OCI-LY7 (cell line): ENCODE results near the gene CSH1. TPM values are rescaled to one million over a fixed set of nuclear protein-coding genes. Genes with fewer than 3 reads are reported as not detected.
"Not testable (repeated sequence)": the region's sequence is repeated elsewhere in the genome, so short reads cannot be mapped to it uniquely, and the experiment has no call there.

Experiments used
- BruUV-seq: library from RNA; stranded (reverse); fragments of 400-500 nt; replicated peaks from 2 replicates; lab custom pipeline; 2021; lab: Mats Ljungman, UMichigan
- CTCF ChIA-PET: fragments of 300-600 bp; sonication (Branson Sonifier 250); formaldehyde crosslinking; loops from one replicate; lab custom pipeline; 2022; ENCODE audit warnings: antibody characterized with exemption; ENCODE audit not compliant: unreplicated experiment; lab: Charles Lee
- POLR2A ChIA-PET: fragments of 300-600 bp; sonication (Branson Sonifier 250); formaldehyde crosslinking; loops from one replicate; lab custom pipeline; 2022; ENCODE audit warnings: antibody characterized with exemption; lab: Charles Lee
- DNase-seq: peaks from one replicate; pipeline ENCODE4 v3.0.0-alpha.2; 2015; ENCODE audit warnings: low spot score
- H2AFZ ChIP-seq: fragments of 200-600 bp; sonication (generic), shearing (Covaris generic); 2 replicates; pipeline ENCODE4 v1.6.1; 2014; ENCODE audit warnings: mild to moderate bottlenecking, antibody characterized with exemption, low read length, moderate library complexity
- H3K27ac ChIP-seq: fragments of 200-600 bp; sonication (generic); 2 replicates; pipeline ENCODE4 v1.5.1; 2014; ENCODE audit warnings: mixed run types, low read depth, mild to moderate bottlenecking, moderate library complexity, low read length, inconsistent platforms; ENCODE audit not compliant: poor library complexity, severe bottlenecking
- H3K36me3 ChIP-seq: fragments of 200-600 bp; sonication (generic); 2 replicates; pipeline ENCODE4 v1.6.1; 2014; ENCODE audit warnings: mild to moderate bottlenecking, antibody characterized with exemption, low read length, moderate library complexity, mixed read lengths; ENCODE audit not compliant: insufficient read depth
- H3K4me1 ChIP-seq: fragments of 200-600 bp; sonication (generic); 2 replicates; pipeline ENCODE4 v1.5.1; 2014; ENCODE audit warnings: mild to moderate bottlenecking, low read length; ENCODE audit not compliant: insufficient read depth, poor library complexity, severe bottlenecking
- H3K4me2 ChIP-seq: fragments of 200-600 bp; sonication (generic); 2 replicates; pipeline ENCODE4 v1.6.1; 2014; ENCODE audit warnings: mild to moderate bottlenecking, low read length
- H3K4me3 ChIP-seq: fragments of 200-600 bp; sonication (generic); 2 replicates; pipeline ENCODE4 v1.5.1; 2014; ENCODE audit warnings: mild to moderate bottlenecking, low read depth, low read length; ENCODE audit not compliant: poor library complexity, severe bottlenecking
- H3K79me2 ChIP-seq: fragments of 200-600 bp; sonication (generic); 2 replicates; pipeline ENCODE4 v1.6.1; 2016; ENCODE audit warnings: low read depth, mild to moderate bottlenecking, low read length, moderate library complexity, mixed read lengths; ENCODE audit not compliant: insufficient read depth
- H3K9me2 ChIP-seq: fragments of 200-600 bp; sonication (generic); 2 replicates; pipeline ENCODE4 v1.6.1; 2016; ENCODE audit warnings: mild to moderate bottlenecking, low read length, mixed read lengths; ENCODE audit not compliant: insufficient read depth
- H3K9me3 ChIP-seq: fragments of 200-600 bp; sonication (generic); 2 replicates; pipeline ENCODE4 v1.6.1; 2014; ENCODE audit warnings: mild to moderate bottlenecking, mixed run types, low read length, mixed read lengths
- H4K20me1 ChIP-seq: fragments of 200-600 bp; sonication (generic); 2 replicates; pipeline ENCODE4 v1.6.1; 2014; ENCODE audit warnings: mild to moderate bottlenecking, antibody characterized with exemption, low read length, moderate library complexity, mixed read lengths; ENCODE audit not compliant: insufficient read depth
- EZH2phosphoT487 ChIP-seq: fragments of 200-600 bp; sonication (generic); IDR thresholded peaks from 2 replicates; pipeline ENCODE4 v1.6.1; 2018; ENCODE audit warnings: low read depth, borderline replicate concordance, mild to moderate bottlenecking, mixed run types, antibody characterized with exemption, low read length, moderate library complexity, mixed read lengths
- intact Hi-C: fragments of 100-400 bp; cut with micrococcal nuclease; formaldehyde crosslinking; loops from one replicate; pipeline ENCODE4 v1.10.0; 2022; ENCODE audit not compliant: unreplicated experiment
- total RNA-seq, 2 experiments: library from RNA; depleted of rRNA in 1 of 2; stranded (reverse); fragments of >200 nt in 1 of 2; shearing (Covaris generic) in 1 of 2; gene quantifications; 2 replicates each; pipeline ENCODE4 v1.2.3, GENCODE V29; 2014 to 2022
- TF ChIP-seq, protein P1 (sequence below): fragments of 200-600 bp; sonication (generic); conservative IDR thresholded peaks from 2 replicates; pipeline ENCODE4 v1.5.1; 2014; ENCODE audit warnings: mild to moderate bottlenecking, antibody characterized with exemption, low read length, moderate library complexity, mixed read lengths

Gene CSH1
- total RNA-seq, 2 experiments from 2014 or later: not detected

DNA sequence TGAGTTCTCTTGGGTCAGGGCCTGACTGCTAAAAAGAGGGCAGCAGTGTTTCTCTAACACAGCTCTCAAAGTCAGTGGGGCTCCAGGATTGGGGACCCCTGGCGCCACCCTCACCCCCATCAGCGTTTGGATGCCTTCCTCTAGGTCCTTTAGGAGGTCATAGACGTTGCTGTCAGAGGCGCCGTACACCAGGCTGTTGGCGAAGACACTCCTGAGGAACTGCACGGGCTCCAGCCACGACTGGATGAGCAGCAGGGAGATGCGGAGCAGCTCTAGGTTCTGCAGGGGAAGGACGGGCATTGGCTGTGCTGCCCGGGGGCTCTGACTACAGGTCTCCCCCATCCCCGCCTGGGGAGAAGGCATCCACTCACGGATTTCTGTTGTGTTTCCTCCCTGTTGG is 21.3 kb upstream of the CSH1 start:
- no peak for DNase-seq
- no peak overlapping the region for H3K4me2 ChIP-seq
- no peak overlapping the region for H2AFZ ChIP-seq
- no peaks in the 10 kb centered on the region for H3K9me3 ChIP-seq
- no peaks in the 10 kb centered on the region for H3K79me2 ChIP-seq
- H3K27ac ChIP-seq: no peak overlapping the region
- ChIA-PET POLR2A (interaction anchor here (4.8 kb wide), 1 partner anchor 29 kb away, joined by 52 read pairs; no protein-coding TSS in a partner anchor), CTCF (interaction anchor here (3.2 to 3.7 kb wide), 2 partner anchors 29 to 32 kb away, joined by 55 to 94 read pairs; no protein-coding TSS in a partner anchor)
- no peak for TF ChIP-seq EZH2phosphoT487
- TF ChIP-seq, protein P1, sequence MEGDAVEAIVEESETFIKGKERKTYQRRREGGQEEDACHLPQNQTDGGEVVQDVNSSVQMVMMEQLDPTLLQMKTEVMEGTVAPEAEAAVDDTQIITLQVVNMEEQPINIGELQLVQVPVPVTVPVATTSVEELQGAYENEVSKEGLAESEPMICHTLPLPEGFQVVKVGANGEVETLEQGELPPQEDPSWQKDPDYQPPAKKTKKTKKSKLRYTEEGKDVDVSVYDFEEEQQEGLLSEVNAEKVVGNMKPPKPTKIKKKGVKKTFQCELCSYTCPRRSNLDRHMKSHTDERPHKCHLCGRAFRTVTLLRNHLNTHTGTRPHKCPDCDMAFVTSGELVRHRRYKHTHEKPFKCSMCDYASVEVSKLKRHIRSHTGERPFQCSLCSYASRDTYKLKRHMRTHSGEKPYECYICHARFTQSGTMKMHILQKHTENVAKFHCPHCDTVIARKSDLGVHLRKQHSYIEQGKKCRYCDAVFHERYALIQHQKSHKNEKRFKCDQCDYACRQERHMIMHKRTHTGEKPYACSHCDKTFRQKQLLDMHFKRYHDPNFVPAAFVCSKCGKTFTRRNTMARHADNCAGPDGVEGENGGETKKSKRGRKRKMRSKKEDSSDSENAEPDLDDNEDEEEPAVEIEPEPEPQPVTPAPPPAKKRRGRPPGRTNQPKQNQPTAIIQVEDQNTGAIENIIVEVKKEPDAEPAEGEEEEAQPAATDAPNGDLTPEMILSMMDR: no peak
- H3K9me2 ChIP-seq: no peaks in the 10 kb centered on the region
- H3K4me3 ChIP-seq: no peak overlapping the region
- H3K36me3 ChIP-seq: no peaks in the 10 kb centered on the region
- H3K4me1 ChIP-seq: peaks cover 54% of the 10 kb centered on the region
- BruUV-seq: no TSS peak
- intact Hi-C loops: loop anchor here (5.0 kb wide), 1 partner anchor 215 kb away; the partner anchor contains the start of gene ERN1
- H4K20me1 ChIP-seq: no peaks in the 10 kb centered on the region

DNA sequence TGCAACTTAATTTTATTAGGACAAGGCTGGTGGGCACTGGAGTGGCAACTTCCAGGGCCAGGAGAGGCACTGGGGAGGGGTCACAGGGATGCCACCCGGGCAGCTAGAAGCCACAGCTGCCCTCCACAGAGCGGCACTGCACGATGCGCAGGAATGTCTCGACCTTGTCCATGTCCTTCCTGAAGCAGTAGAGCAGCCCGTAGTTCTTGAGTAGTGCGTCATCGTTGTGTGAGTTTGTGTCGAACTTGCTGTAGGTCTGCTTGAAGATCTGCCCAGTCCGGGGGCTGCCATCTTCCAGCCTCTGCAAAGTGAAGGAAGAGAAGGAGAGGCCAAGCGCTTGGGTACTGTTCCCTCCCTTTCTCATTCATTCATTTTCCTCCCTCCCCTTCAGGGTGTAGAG is 20.8 kb upstream of the CSH1 start:
- H3K4me2 ChIP-seq, BruUV-seq, H3K27ac ChIP-seq, H3K9me3 ChIP-seq, H4K20me1 ChIP-seq, H3K79me2 ChIP-seq, H3K9me2 ChIP-seq, DNase-seq, H2AFZ ChIP-seq, H3K36me3 ChIP-seq, H3K4me3 ChIP-seq: not testable (repeated sequence)
- POLR2A ChIA-PET: interaction anchor here (4.8 kb wide), 1 partner anchor 29 kb away, joined by 52 read pairs; no protein-coding TSS in a partner anchor
- CTCF ChIA-PET: interaction anchor here (3.7 kb wide), 1 partner anchor 29 kb away, joined by 94 read pairs; no protein-coding TSS in a partner anchor
- intact Hi-C loops: loop anchor here (5.0 kb wide), 1 partner anchor 215 kb away; the partner anchor contains the start of gene ERN1
- peaks cover 49% of the 10 kb centered on the region for H3K4me1 ChIP-seq

DNA sequence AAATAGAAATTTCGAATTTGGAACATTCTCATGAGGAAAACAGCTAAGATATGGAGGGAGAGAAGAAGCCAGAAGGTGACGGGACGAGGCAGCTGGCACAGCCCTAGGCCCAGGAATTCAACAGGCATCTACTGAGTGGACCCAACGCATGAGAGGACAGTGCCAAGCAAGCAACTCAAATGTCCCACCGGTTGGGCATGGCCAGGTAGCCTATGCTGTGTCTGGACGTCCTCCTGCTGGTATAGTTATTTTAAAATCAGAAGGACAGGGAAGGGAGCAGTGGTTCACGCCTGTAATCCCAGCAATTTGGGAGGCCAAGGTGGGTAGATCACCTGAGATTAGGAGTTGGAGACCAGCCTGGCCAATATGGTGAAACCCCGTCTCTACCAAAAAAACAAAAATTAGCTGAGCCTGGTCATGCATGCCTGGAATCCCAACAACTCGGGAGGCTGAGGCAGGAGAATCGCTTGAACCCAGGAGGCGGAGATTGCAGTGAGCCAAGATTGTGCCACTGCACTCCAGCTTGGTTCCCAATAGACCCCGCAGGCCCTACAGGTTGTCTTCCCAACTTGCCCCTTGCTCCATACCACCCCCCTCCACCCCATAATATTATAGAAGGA is 20.3 kb upstream of the CSH1 start:
- no TSS peak for BruUV-seq
- POLR2A ChIA-PET: interaction anchor here (0.6 to 1.4 kb wide), 2 partner anchors 34 to 154 kb away, joined by 7 read pairs; no protein-coding TSS in a partner anchor
- peak overlapping the region; percentile 71 for H3K4me2 ChIP-seq

DNA sequence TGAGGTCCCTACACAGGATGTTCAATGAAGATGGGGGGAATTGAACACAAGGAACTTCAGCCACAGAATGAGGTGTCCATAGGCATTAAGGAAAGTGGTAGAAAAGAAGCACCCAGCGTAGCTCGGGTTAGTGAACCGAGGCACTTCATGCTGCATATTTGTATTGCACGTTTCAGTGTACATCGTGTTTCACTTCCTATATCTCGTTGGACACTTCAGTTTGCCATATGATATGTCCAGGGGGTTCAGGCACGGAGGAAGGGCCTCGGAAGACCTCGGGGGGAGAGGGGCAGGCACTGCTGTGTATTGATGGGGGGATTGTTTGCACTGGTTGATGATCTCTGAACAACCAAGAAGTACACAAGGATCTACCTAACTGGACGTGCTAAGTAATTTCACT is 19.4 kb upstream of the CSH1 start:
- CTCF ChIA-PET: interaction anchor here (0.6 to 1.5 kb wide), 6 partner anchors 30 to 218 kb away, joined by 3 to 4 read pairs (median 4); no protein-coding TSS in a partner anchor
- DNase-seq: peak; percentile 71
- H3K9me3 ChIP-seq, H3K36me3 ChIP-seq, H3K79me2 ChIP-seq, BruUV-seq, H4K20me1 ChIP-seq, H3K9me2 ChIP-seq: not testable (repeated sequence)
- Histone ChIP-seq H3K27ac (peak overlapping the region; percentile 50), H3K4me2 (peak overlapping the region; percentile 71), H3K4me3 (peak overlapping the region; percentile 41), H2AFZ (peak overlapping the region; percentile 83; the same call in 1 of the 2 replicates), H3K4me1 (peaks cover 37% of the 10 kb centered on the region)
- POLR2A ChIA-PET: interaction anchor here (0.8 to 1.4 kb wide), 2 partner anchors 31 to 35 kb away, joined by 3 to 7 read pairs; no protein-coding TSS in a partner anchor
- intact Hi-C loops: loop anchor here (5.0 kb wide), 1 partner anchor 217 kb away; the partner anchor contains the start of gene ERN1

More for the DNA sequence above, 20.3 kb upstream of the CSH1 start:
- intact Hi-C loops: loop anchor here (5.0 kb wide), 1 partner anchor 216 kb away; the partner anchor contains the start of gene ERN1
- Histone ChIP-seq H3K9me2 (no peaks in the 10 kb centered on the region), H2AFZ (no peak overlapping the region), H3K79me2 (no peaks in the 10 kb centered on the region), H3K9me3 (no peaks in the 10 kb centered on the region), H3K4me1 (peaks cover 45% of the 10 kb centered on the region), H3K27ac (peak overlapping the region; percentile 50), H3K4me3 (no peak overlapping the region), H4K20me1 (no peaks in the 10 kb centered on the region), H3K36me3 (no peaks in the 10 kb centered on the region)
- CTCF ChIA-PET: interaction anchor here (1.4 to 1.5 kb wide), 2 partner anchors 38 to 217 kb away, joined by 3 to 4 read pairs; no protein-coding TSS in a partner anchor
- TF ChIP-seq EZH2phosphoT487: no peak
- TF ChIP-seq, protein P1: no peak
- no peak for DNase-seq
